ENCODE results near the gene EVPL. TPM values are rescaled to one million over a fixed set of nuclear protein-coding genes. Genes with fewer than 3 reads are reported as not detected.

Gene EVPL
- total RNA-seq, 1 experiment from 2014 or later, result 1.3 TPM

- no peak for TF ChIP-seq ZMAT4 (CRISPR knock-in tag; IDR thresholded peaks at IDR 0.05)
- no peak for TF ChIP-seq ESRRA (CRISPR knock-in tag; IDR thresholded peaks at IDR 0.05; ENCODE audit: borderline replicate concordance)
- no peak for TF ChIP-seq NR3C1 (CRISPR knock-in tag; conservative IDR thresholded peaks at IDR 0.05; ENCODE audit: low read depth)
- no peak for TF ChIP-seq SMAD4 (CRISPR knock-in tag; IDR thresholded peaks at IDR 0.05)
- TF ChIP-seq TEAD1 (CRISPR knock-in tag; IDR thresholded peaks at IDR 0.05), result no peak
- TF ChIP-seq PRDM15 (CRISPR knock-in tag; IDR thresholded peaks at IDR 0.05), result no peak
Observed at GRCh38 chr17:76053246-76054111, 26.4 kb upstream of the EVPL start (continued).

GRCh38 chr17:76051561-76051960 is 24.5 kb upstream of the EVPL start:
- TF ChIP-seq FOXP1 (CRISPR knock-in tag; IDR thresholded peaks at IDR 0.05; ENCODE audit: borderline replicate concordance) (no peak), ZNF425 (CRISPR knock-in tag; conservative IDR thresholded peaks at IDR 0.05) (no peak), CBFB (CRISPR knock-in tag; IDR thresholded peaks at IDR 0.05; ENCODE audit: low read depth) (no peak), MXD4 (CRISPR knock-in tag; IDR thresholded peaks at IDR 0.05; ENCODE audit: borderline replicate concordance) (no peak), ZNF281 (CRISPR knock-in tag; IDR thresholded peaks at IDR 0.05) (no peak)
- Mint-ChIP-seq H3K27me3 (ENCODE audit: low read depth) (no peaks in the 10 kb centered on the region), H3K9me3 (no peaks in the 10 kb centered on the region), H3K27ac (peak overlapping the region; percentile 83; the same call in 1 of the 2 replicates), H3K4me3 (no peak overlapping the region), H3K4me1 (peaks cover 4% of the 10 kb centered on the region), H3K36me3 (peaks cover 53% of the 10 kb centered on the region)
- ChIA-PET CTCF (interaction anchor here (1.4 kb wide), 1 partner anchor 37 kb away, joined by 6 read pairs; no protein-coding TSS in a partner anchor), POLR2A (no interaction called here)
- DNase-seq (ENCODE audit: low spot score) (no peak), ATAC-seq (no peak)

Data from WTC11 (cell line).